Neural progenitor cell (in vitro differentiated cells): Measurements from ENCODE around the gene CBY2. TPM values are rescaled to one million over a fixed set of nuclear protein-coding genes. Genes with fewer than 3 reads are reported as not detected.

Experiments
- DNase-seq: peaks from one replicate; pipeline ENCODE4 v3.0.0-alpha.2; 2016; ENCODE audit warnings: low spot score
- H2AFZ ChIP-seq: fragments of 200-600 bp; sonication (generic); replicated peaks from 2 replicates; pipeline ENCODE4 v1.6.1; 2016; ENCODE audit warnings: antibody characterized with exemption
- H3F3A ChIP-seq: fragments of 200-600 bp; sonication (generic); 2 replicates; pipeline ENCODE4 v1.6.1; 2016; ENCODE audit warnings: antibody characterized with exemption, low read depth
- H3K27ac ChIP-seq: fragments of 200-600 bp; sonication (generic); 2 replicates; pipeline ENCODE4 v1.5.1; 2016; ENCODE audit warnings: mild to moderate bottlenecking
- H3K27me3 ChIP-seq: fragments of 200-600 bp; sonication (generic); 2 replicates; pipeline ENCODE4 v1.6.1; 2016; ENCODE audit warnings: mild to moderate bottlenecking, moderate library complexity
- H3K36me3 ChIP-seq: fragments of 200-600 bp; sonication (generic); 2 replicates; pipeline ENCODE4 v1.5.1; 2016
- H3K4me1 ChIP-seq: fragments of 200-600 bp; sonication (generic); 2 replicates; pipeline ENCODE4 v1.6.1; 2016; ENCODE audit warnings: mixed run types
- H3K4me2 ChIP-seq: fragments of 200-600 bp; sonication (generic); 2 replicates; pipeline ENCODE4 v1.6.1; 2016
- H3K4me3 ChIP-seq: fragments of 200-600 bp; sonication (generic); 2 replicates; pipeline ENCODE4 v1.5.1; 2016
- H3K79me2 ChIP-seq: fragments of 200-600 bp; sonication (generic); 2 replicates; pipeline ENCODE4 v1.6.1; 2016; ENCODE audit warnings: low read depth
- H3K9ac ChIP-seq: fragments of 200-600 bp; sonication (generic); 2 replicates; pipeline ENCODE4 v1.6.1; 2016
- H3K9me3 ChIP-seq: fragments of 200-600 bp; sonication (generic); 2 replicates; pipeline ENCODE4 v1.5.1; 2016; ENCODE audit warnings: low read depth
- H4K20me1 ChIP-seq: fragments of 200-600 bp; sonication (generic); 2 replicates; pipeline ENCODE4 v1.6.1; 2016; ENCODE audit warnings: low read depth
- H3K27ac Mint-ChIP-seq: 3 replicates; pipeline ENCODE4 v1.8.0; 2021; ENCODE audit warnings: mixed read lengths
- H3K27me3 Mint-ChIP-seq: 2 replicates; pipeline ENCODE4 v1.8.0; 2022; ENCODE audit warnings: low read depth, mild to moderate bottlenecking, inconsistent platforms, moderate library complexity, mixed read lengths; ENCODE audit not compliant: insufficient read depth
- H3K36me3 Mint-ChIP-seq: 3 replicates; pipeline ENCODE4 v1.8.0; 2021; ENCODE audit warnings: mixed read lengths
- H3K4me1 Mint-ChIP-seq: 3 replicates; pipeline ENCODE4 v1.8.0; 2021; ENCODE audit warnings: mixed read lengths
- H3K4me3 Mint-ChIP-seq: 3 replicates; pipeline ENCODE4 v1.8.0; 2021; ENCODE audit warnings: mild to moderate bottlenecking, moderate library complexity, mixed read lengths
- H3K9me3 Mint-ChIP-seq: 3 replicates; pipeline ENCODE4 v1.8.0; 2020; ENCODE audit warnings: mixed read lengths
- CTCF ChIP-seq: fragments of 200-600 bp; sonication (generic); IDR thresholded peaks from 2 replicates; pipeline ENCODE4 v1.5.1; 2017; ENCODE audit warnings: antibody characterized with exemption, mild to moderate bottlenecking
- EZH2 ChIP-seq: fragments of 200-600 bp; sonication (generic); IDR thresholded peaks from 2 replicates; pipeline ENCODE4 v1.6.1; 2017; ENCODE audit warnings: antibody characterized with exemption, mild to moderate bottlenecking, moderate library complexity
- EZH2phosphoT487 ChIP-seq: fragments of 200-600 bp; sonication (generic); IDR thresholded peaks from 2 replicates; pipeline ENCODE4 v1.6.1; 2017; ENCODE audit warnings: antibody characterized with exemption
- total RNA-seq: library from RNA; depleted of rRNA; stranded (reverse); fragments of >200 nt; gene quantifications from 2 replicates; pipeline ENCODE4 v1.2.3, GENCODE V29; 2015; ENCODE audit warnings: low replicate concordance

The CBY2 gene
- total RNA-seq, 1 donor from 2014 or later = not detected

DNA sequence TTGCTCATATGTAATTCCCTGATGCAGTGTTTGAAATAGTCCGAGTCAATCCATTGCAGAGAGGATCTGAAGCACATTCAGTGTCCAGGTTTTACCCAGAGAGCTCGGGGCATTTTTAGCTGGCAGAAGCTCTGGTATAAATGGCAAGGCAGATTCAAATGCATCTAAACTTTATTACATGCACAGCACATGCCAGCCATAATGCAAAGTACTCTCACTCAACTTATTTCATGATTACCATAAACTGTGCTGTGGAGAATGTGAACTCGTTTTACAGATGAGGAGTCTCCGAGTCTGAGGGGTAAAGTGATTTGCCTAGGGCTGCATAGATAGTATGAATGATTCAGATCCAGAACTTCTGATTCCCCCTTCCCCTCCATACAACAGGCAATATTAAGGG is 13.5 kb upstream of the CBY2 start:
- no peaks in the 10 kb centered on the region for H3F3A ChIP-seq
- H3K4me1 ChIP-seq = no peaks in the 10 kb centered on the region
- no peaks in the 10 kb centered on the region for H4K20me1 ChIP-seq
- DNase-seq = no peak
- no peak overlapping the region for H3K4me3 ChIP-seq
- no peak overlapping the region for H3K27ac ChIP-seq
- Mint-ChIP-seq H3K36me3 (no peaks in the 10 kb centered on the region), H3K4me3 (no peak overlapping the region), H3K27ac (no peak overlapping the region), H3K27me3 (peaks cover 6% of the 10 kb centered on the region), H3K9me3 (peaks cover 11% of the 10 kb centered on the region), H3K4me1 (no peaks in the 10 kb centered on the region)
- no peaks in the 10 kb centered on the region for H3K9me3 ChIP-seq
- no peaks in the 10 kb centered on the region for H3K27me3 ChIP-seq
- H3K79me2 ChIP-seq = no peaks in the 10 kb centered on the region
- TF ChIP-seq EZH2 = no peak
- no peak for TF ChIP-seq CTCF
- TF ChIP-seq EZH2phosphoT487 = no peak
- H3K9ac ChIP-seq = no peak overlapping the region
- H3K4me2 ChIP-seq = no peak overlapping the region
- H3K36me3 ChIP-seq = no peaks in the 10 kb centered on the region
- H2AFZ ChIP-seq = no peak overlapping the region

DNA sequence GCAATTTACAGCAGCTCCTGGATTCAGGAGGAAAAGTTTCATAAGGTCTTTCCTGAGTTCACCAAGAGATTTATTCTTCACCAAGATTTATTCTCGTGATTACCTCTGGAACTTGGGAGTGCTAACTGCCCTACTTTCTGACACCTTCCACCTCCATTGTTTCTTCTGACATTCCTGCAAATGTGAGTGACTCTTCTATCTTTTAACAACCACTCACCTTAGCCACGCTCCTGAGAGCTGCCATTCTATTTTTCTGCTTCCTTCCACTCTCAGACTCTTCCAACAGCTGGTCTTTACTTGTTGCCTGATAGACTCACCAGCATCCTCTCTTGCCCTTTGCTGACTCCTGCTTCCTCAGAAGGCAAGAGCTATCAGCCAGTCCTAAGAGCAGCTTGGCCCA is 11.5 kb upstream of the CBY2 start:
- H3K4me1 Mint-ChIP-seq = no peaks in the 10 kb centered on the region

DNA sequence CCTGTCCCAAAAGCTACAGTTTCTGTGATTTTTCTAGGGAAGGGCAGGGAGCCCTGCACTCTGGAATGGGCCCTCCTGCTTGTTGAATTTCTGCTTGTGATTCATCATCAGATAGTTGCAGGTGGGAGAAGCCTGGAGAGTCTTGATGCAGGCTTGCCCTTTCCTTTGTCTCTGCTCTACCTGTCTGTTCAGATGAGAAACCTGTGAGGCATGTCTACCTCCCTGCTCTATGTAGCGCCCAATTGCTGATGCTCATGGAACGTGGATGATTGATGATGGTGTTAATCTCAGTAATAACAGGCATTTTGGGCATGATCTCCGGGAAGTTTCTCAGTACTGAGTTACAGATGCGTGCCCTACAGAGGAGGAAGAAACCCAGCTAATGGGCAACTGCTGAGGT is 10.9 kb upstream of the CBY2 start:
- Histone ChIP-seq H3K27me3 (no peaks in the 10 kb centered on the region), H3K36me3 (no peaks in the 10 kb centered on the region), H3K79me2 (no peaks in the 10 kb centered on the region), H3K9ac (no peak overlapping the region), H3F3A (no peaks in the 10 kb centered on the region), H2AFZ (no peak overlapping the region), H3K27ac (no peak overlapping the region), H3K4me2 (no peak overlapping the region), H4K20me1 (no peaks in the 10 kb centered on the region), H3K9me3 (no peaks in the 10 kb centered on the region), H3K4me1 (no peaks in the 10 kb centered on the region), H3K4me3 (no peak overlapping the region)
- H3K4me1 Mint-ChIP-seq = no peaks in the 10 kb centered on the region
- TF ChIP-seq EZH2phosphoT487 (no peak), EZH2 (no peak), CTCF (no peak)
- H3K4me3 Mint-ChIP-seq = no peak overlapping the region
- peaks cover 11% of the 10 kb centered on the region for H3K9me3 Mint-ChIP-seq
- no peak for DNase-seq
- H3K27ac Mint-ChIP-seq = no peak overlapping the region
- H3K36me3 Mint-ChIP-seq = no peaks in the 10 kb centered on the region
- H3K27me3 Mint-ChIP-seq = peaks cover 6% of the 10 kb centered on the region

More for the DNA sequence above, 11.5 kb upstream of the CBY2 start:
- Histone ChIP-seq H3K4me1 (no peaks in the 10 kb centered on the region), H4K20me1 (no peaks in the 10 kb centered on the region), H3K27me3 (no peaks in the 10 kb centered on the region), H3K9ac (no peak overlapping the region), H3K9me3 (no peaks in the 10 kb centered on the region), H3F3A (no peaks in the 10 kb centered on the region), H3K27ac (no peak overlapping the region), H3K36me3 (no peaks in the 10 kb centered on the region), H3K4me3 (no peak overlapping the region), H3K4me2 (no peak overlapping the region), H3K79me2 (no peaks in the 10 kb centered on the region), H2AFZ (no peak overlapping the region)
- Mint-ChIP-seq H3K4me3 (no peak overlapping the region), H3K9me3 (peaks cover 11% of the 10 kb centered on the region), H3K27ac (no peak overlapping the region), H3K27me3 (peaks cover 6% of the 10 kb centered on the region), H3K36me3 (no peaks in the 10 kb centered on the region)
- no peak for DNase-seq
- TF ChIP-seq CTCF (no peak), EZH2phosphoT487 (no peak), EZH2 (no peak)

DNA sequence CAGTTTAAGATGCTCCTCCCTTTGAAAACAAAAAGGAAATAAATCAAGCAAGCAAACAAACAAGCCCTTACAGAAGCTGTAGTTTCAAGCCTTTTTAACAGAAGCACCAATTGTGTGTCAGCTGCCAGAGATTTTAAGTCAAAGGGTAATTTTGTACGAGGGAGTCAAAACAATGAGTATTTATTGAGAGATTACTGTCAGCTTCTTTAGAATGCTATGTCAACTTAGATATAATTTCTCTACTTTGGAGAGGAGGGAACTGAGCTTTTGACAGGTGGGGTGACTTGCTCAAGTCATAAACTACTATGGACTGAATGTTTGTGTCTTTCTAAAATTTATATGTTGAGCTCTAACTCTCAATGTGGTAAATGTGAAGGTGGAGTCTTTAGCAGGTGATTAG is 10.5 kb upstream of the CBY2 start:
- Histone ChIP-seq H3K9me3 (no peaks in the 10 kb centered on the region), H3K27me3 (no peaks in the 10 kb centered on the region), H2AFZ (no peak overlapping the region), H3K4me3 (no peak overlapping the region), H3K36me3 (no peaks in the 10 kb centered on the region), H3K9ac (no peak overlapping the region), H4K20me1 (no peaks in the 10 kb centered on the region), H3K79me2 (no peaks in the 10 kb centered on the region), H3K4me1 (no peaks in the 10 kb centered on the region), H3K27ac (no peak overlapping the region), H3K4me2 (no peak overlapping the region), H3F3A (no peaks in the 10 kb centered on the region)
- Mint-ChIP-seq H3K27me3 (peaks cover 6% of the 10 kb centered on the region), H3K27ac (no peak overlapping the region), H3K36me3 (no peaks in the 10 kb centered on the region), H3K4me3 (no peak overlapping the region), H3K9me3 (peaks cover 11% of the 10 kb centered on the region), H3K4me1 (no peaks in the 10 kb centered on the region)
- DNase-seq = no peak
- TF ChIP-seq CTCF (no peak), EZH2 (no peak), EZH2phosphoT487 (no peak)
